OCI-LY3 (cell line): ENCODE measurements around the gene IRF2.
"Not testable (repeated sequence)": the region's sequence is repeated elsewhere in the genome, so short reads cannot be mapped to it uniquely, and the experiment has no call there.

Source experiments
- H2AFZ ChIP-seq: fragments of 200-600, 300-600 bp; shearing (Covaris generic); 2 replicates; pipeline ENCODE4 v1.6.0; 2014; ENCODE audit warnings: antibody characterized with exemption, low read depth, low read length
- H3K27ac ChIP-seq: fragments of 200-600, 300-600 bp; sonication (generic); 2 replicates; pipeline ENCODE4 v1.5.1; 2014; ENCODE audit warnings: mild to moderate bottlenecking, low read length, moderate library complexity, mixed read lengths
- H3K27me3 ChIP-seq: fragments of 200-600, 300-600 bp; sonication (generic); 2 replicates; pipeline ENCODE4 v1.6.1; 2014; ENCODE audit warnings: low read depth, low read length, mixed read lengths
- H3K36me3 ChIP-seq: fragments of 200-600, 300-600 bp; sonication (generic); replicated peaks from 2 replicates; pipeline ENCODE3; 2014; ENCODE audit warnings: low read depth, low read length, mixed read lengths
- H3K4me1 ChIP-seq: fragments of 300-600, 200-600 bp; sonication (generic); 2 replicates; pipeline ENCODE4 v1.6.1; 2014; ENCODE audit warnings: low read length, mixed read lengths
- H3K4me2 ChIP-seq: fragments of 200-600, 300-600 bp; sonication (generic); 2 replicates; pipeline ENCODE4 v1.6.1; 2014; ENCODE audit warnings: low read length, mixed read lengths
- H3K4me3 ChIP-seq: fragments of 300-600, 200-600 bp; sonication (generic); 2 replicates; pipeline ENCODE4 v1.5.1; 2014; ENCODE audit warnings: antibody characterized with exemption, mild to moderate bottlenecking, low read length, moderate library complexity
- H3K79me2 ChIP-seq: fragments of 300-600, 200-600 bp; shearing (Covaris generic); 2 replicates; pipeline ENCODE4 v1.6.1; 2014; ENCODE audit warnings: mild to moderate bottlenecking, low read length, mixed read lengths
- H3K9ac ChIP-seq: fragments of 300-600, 200-600 bp; shearing (Covaris generic); 2 replicates; pipeline ENCODE4 v1.6.0; 2014; ENCODE audit warnings: mild to moderate bottlenecking, low read length, moderate library complexity
- H3K9me3 ChIP-seq: fragments of 200-600, 300-600 bp; shearing (Covaris generic); 2 replicates; pipeline ENCODE4 v1.6.1; 2014; ENCODE audit warnings: low read length, mixed read lengths; ENCODE audit not compliant: insufficient read depth
- H4K20me1 ChIP-seq: fragments of 200-600, 300-600 bp; sonication (generic); 2 replicates; pipeline ENCODE4 v1.6.1; 2016; ENCODE audit warnings: low read length, mixed read lengths; ENCODE audit not compliant: insufficient read depth
- CTCF ChIP-seq: fragments of 200-600, 300-600 bp; sonication (generic); IDR thresholded peaks from 2 replicates; pipeline ENCODE4 v1.5.1; 2014; ENCODE audit warnings: antibody characterized with exemption, low read length, low read depth
- EZH2phosphoT487 ChIP-seq: fragments of 200-600 bp; shearing (Covaris generic); IDR thresholded peaks from 2 replicates; pipeline ENCODE4 v1.6.1; 2018; ENCODE audit warnings: antibody characterized with exemption, mixed run types, low read depth

The IRF2 gene

GRCh38 chr4:184346682-184347081 is 127.7 kb downstream of the IRF2 start:
- Histone ChIP-seq H3K9me3 (no peaks in the 10 kb centered on the region), H3K9ac (no peak overlapping the region), H2AFZ (0 out of 2 replicates have a peak overlapping the region, but pooled peaks have one; percentile 97), H3K27me3 (no peaks in the 10 kb centered on the region), H3K79me2 (no peaks in the 10 kb centered on the region), H4K20me1 (no peaks in the 10 kb centered on the region), H3K4me3 (no peak overlapping the region), H3K36me3 (no peaks in the 10 kb centered on the region), H3K4me1 (peaks cover 37% of the 10 kb centered on the region), H3K27ac (peak overlapping the region; percentile 21), H3K4me2 (peak overlapping the region; percentile 61)
- no peak for TF ChIP-seq EZH2phosphoT487
- no peak for TF ChIP-seq CTCF

GRCh38 chr4:184346273-184346672 is 128.1 kb downstream of the IRF2 start:
- not testable (repeated sequence) for H3K4me2 ChIP-seq, H3K4me3 ChIP-seq, H4K20me1 ChIP-seq, H2AFZ ChIP-seq, H3K27ac ChIP-seq, H3K36me3 ChIP-seq, H3K79me2 ChIP-seq, H3K9ac ChIP-seq, H3K9me3 ChIP-seq, H3K27me3 ChIP-seq
- H3K4me1 ChIP-seq = peaks cover 37% of the 10 kb centered on the region

GRCh38 chr4:184345573-184345922 is 128.8 kb downstream of the IRF2 start:
- no peak overlapping the region for H3K9ac ChIP-seq

GRCh38 chr4:184344899-184345572 is 129.3 kb downstream of the IRF2 start:
- TF ChIP-seq EZH2phosphoT487 = no peak
- no peak for TF ChIP-seq CTCF
- H3K4me1 ChIP-seq = peaks cover 37% of the 10 kb centered on the region

More at GRCh38 chr4:184345573-184345922, 128.8 kb downstream of the IRF2 start:
- Histone ChIP-seq H3K27ac (no peak overlapping the region), H3K4me1 (peaks cover 37% of the 10 kb centered on the region), H3K36me3 (no peaks in the 10 kb centered on the region), H3K9me3 (no peaks in the 10 kb centered on the region), H4K20me1 (no peaks in the 10 kb centered on the region), H3K4me3 (no peak overlapping the region), H3K27me3 (no peaks in the 10 kb centered on the region), H2AFZ (no peak overlapping the region), H3K4me2 (no peak overlapping the region), H3K79me2 (no peaks in the 10 kb centered on the region)
- TF ChIP-seq EZH2phosphoT487 = no peak
- no peak for TF ChIP-seq CTCF

More at GRCh38 chr4:184344899-184345572, 129.3 kb downstream of the IRF2 start:
- Histone ChIP-seq H3K9ac (peak overlapping the region; percentile 24; the same call in 1 of the 2 replicates), H3K36me3 (no peaks in the 10 kb centered on the region), H3K4me3 (no peak overlapping the region), H3K9me3 (no peaks in the 10 kb centered on the region), H3K79me2 (no peaks in the 10 kb centered on the region), H2AFZ (no peak overlapping the region), H3K27me3 (no peaks in the 10 kb centered on the region), H4K20me1 (no peaks in the 10 kb centered on the region), H3K27ac (peak overlapping the region; percentile 32; the same call in 1 of the 2 replicates), H3K4me2 (peak overlapping the region; percentile 84)
